Vagina (tissue), 2 donors: Measurements from ENCODE around the gene CLDN25. TPM values are rescaled to one million over a fixed set of nuclear protein-coding genes. Genes with fewer than 3 reads are reported as not detected.

Experiments
- DNase-seq, 2 donors: peaks; one replicate each; pipeline ENCODE4 v3.0.0-alpha.2; 2017; ENCODE audit errors: extremely low spot score in 2 of 2
- H3K27ac ChIP-seq: fragments of 200-600 bp; sonication (generic); one replicate; pipeline ENCODE4 v1.5.1; 2019
- H3K27me3 ChIP-seq: fragments of 200-600 bp; sonication (generic); one replicate; pipeline ENCODE4 v1.5.1; 2019
- H3K36me3 ChIP-seq, 2 donors: fragments of 200-600 bp; sonication (generic); one replicate each; pipeline ENCODE4 v1.5.1; 2017 to 2019
- H3K4me1 ChIP-seq: fragments of 200-600 bp; sonication (generic); one replicate; pipeline ENCODE4 v1.5.1; 2019
- H3K4me3 ChIP-seq, 2 donors: fragments of 200-600 bp; sonication (generic); 1 replicate in 1 of 2; 2 replicates in 1 of 2; pipeline ENCODE4 v1.5.1; 2016 to 2019
- H3K9me3 ChIP-seq: fragments of 200-600 bp; sonication (generic); one replicate; pipeline ENCODE4 v1.5.1; 2019
- CTCF ChIP-seq, 3 experiments: fragments of 450-650 bp in 2 of 3; fragments of 200-600 bp in 1 of 3; sonication (generic) in 1 of 3; IDR thresholded peaks; one replicate each; pipeline ENCODE4 v1.5.1; 2017 to 2019; ENCODE audit warnings: antibody characterized with exemption in 3 of 3, mild to moderate bottlenecking in 2 of 3, moderate library complexity in 2 of 3
- POLR2A ChIP-seq, 2 donors: fragments of 450-650 bp; IDR thresholded peaks; one replicate each; pipeline ENCODE4 v1.6.1; 2017; ENCODE audit warnings: antibody characterized with exemption in 2 of 2, mild to moderate bottlenecking in 2 of 2, moderate library complexity in 2 of 2
- POLR2AphosphoS5 ChIP-seq, 2 donors: sonication (generic); formaldehyde crosslinking; IDR thresholded peaks; one replicate each; pipeline ENCODE4 v1.9.0; 2017; ENCODE audit warnings: antibody characterized with exemption in 2 of 2, mild to moderate bottlenecking in 2 of 2, low read depth in 1 of 2; ENCODE audit not compliant: insufficient read depth in 1 of 2
- intact Hi-C: fragments of 100-400 bp; cut with DNase I; formaldehyde crosslinking; loops from one replicate; pipeline ENCODE4 v1.15.1; 2023
- total RNA-seq: library from RNA; depleted of rRNA; stranded (reverse); fragments of >200 nt; gene quantifications from one replicate; pipeline ENCODE4 v1.2.3, GENCODE V29; 2016

CLDN25 gene
- total RNA-seq, 1 donor from 2014 or later = not detected

GRCh38 chr11:113789675-113790320, 10.2 kb downstream of the CLDN25 start:
- no peak overlapping the region for H3K4me3 ChIP-seq
- H3K36me3 ChIP-seq = no peaks in the 10 kb centered on the region
- no peaks in the 10 kb centered on the region for H3K27me3 ChIP-seq
- no peak overlapping the region for H3K27ac ChIP-seq
- no peak for DNase-seq
- TF ChIP-seq POLR2A (IDR thresholded peaks at IDR 0.05) (no peak), POLR2AphosphoS5 (IDR thresholded peaks at IDR 0.05; ENCODE audit: insufficient read depth in 1 of 2, low read depth in 1 of 2) (no peak), CTCF (IDR thresholded peaks at IDR 0.05) (no peak)
- intact Hi-C loops = no loop called here
- H3K9me3 ChIP-seq = no peaks in the 10 kb centered on the region
- no peaks in the 10 kb centered on the region for H3K4me1 ChIP-seq

DNA sequence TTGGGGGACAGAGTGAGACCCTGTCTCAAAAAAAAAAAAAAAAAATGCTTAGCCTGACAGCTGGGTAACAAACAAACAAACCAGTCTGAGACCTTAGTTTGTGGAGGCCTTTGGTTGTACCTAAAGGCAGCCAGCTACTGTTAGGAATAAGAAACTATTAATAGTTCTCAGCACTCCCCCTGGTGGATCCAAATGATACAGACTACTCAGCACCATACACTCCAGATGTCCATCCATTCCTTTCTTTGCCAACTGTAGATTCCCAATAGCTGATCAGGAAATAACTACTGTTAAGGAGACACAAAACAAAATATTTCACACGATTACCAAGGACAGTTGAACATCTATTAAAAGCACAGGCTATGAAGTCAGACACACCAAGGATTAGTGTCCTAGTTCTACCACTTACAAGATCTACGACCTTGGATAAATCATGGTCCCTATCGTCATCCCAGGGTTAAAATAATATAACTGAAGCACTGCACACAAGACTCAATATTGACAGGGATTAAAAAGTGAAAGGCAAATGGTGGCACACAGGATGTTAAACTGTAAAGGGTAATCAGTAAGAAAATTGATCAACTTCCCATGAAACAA, 17.2 kb downstream of the CLDN25 start:
- no peak for DNase-seq
- H3K36me3 ChIP-seq = peaks cover 0 to 28% of the 10 kb centered on the region in 2 donors
- TF ChIP-seq POLR2A (IDR thresholded peaks at IDR 0.05) (no peak), POLR2AphosphoS5 (IDR thresholded peaks at IDR 0.05; ENCODE audit: insufficient read depth in 1 of 2, low read depth in 1 of 2) (no peak), CTCF (IDR thresholded peaks at IDR 0.05) (peak in 2 of 3 experiments; percentile 41 to 45)
- H3K27ac ChIP-seq = no peak overlapping the region
- no peak overlapping the region for H3K4me3 ChIP-seq
- no peaks in the 10 kb centered on the region for H3K4me1 ChIP-seq
- intact Hi-C loops = loop anchor here (5.0 kb wide), 1 partner anchor 64 kb away; no protein-coding TSS in a partner anchor
- H3K27me3 ChIP-seq = no peaks in the 10 kb centered on the region
- H3K9me3 ChIP-seq = no peaks in the 10 kb centered on the region

DNA sequence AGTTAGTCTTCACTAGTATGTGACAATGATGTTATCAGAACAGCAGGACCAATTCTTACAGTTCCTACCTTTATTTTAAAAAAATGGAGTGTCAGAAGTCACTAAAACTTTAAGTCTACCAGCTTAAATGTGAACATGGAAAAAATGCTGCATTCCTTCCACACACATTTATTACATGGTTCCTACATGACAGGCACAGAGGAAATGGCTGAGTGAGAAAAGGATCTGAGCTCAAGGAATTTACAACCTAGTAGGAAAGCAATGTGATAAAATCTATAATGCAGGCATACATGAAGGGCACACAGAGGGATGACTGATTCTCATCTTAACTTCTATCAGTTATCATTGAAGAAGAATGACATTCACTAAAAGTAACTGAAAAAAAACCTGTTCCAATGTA, 23.0 kb downstream of the CLDN25 start:
- H3K4me1 ChIP-seq = no peaks in the 10 kb centered on the region
- no peak overlapping the region for H3K4me3 ChIP-seq
- DNase-seq = no peak
- TF ChIP-seq POLR2A (IDR thresholded peaks at IDR 0.05) = no peak
- H3K27ac ChIP-seq = no peak overlapping the region
- intact Hi-C loops = no loop called here
- no peaks in the 10 kb centered on the region for H3K27me3 ChIP-seq
- H3K9me3 ChIP-seq = no peaks in the 10 kb centered on the region
- peaks cover 0 to 77% of the 10 kb centered on the region in 2 donors for H3K36me3 ChIP-seq

- no peaks in the 10 kb centered on the region for H3K27me3 ChIP-seq
- H3K36me3 ChIP-seq = peaks cover 0 to 81% of the 10 kb centered on the region in 2 donors
- intact Hi-C loops = no loop called here
- no peak for DNase-seq
- no peak overlapping the region for H3K4me3 ChIP-seq
- no peaks in the 10 kb centered on the region for H3K4me1 ChIP-seq
- TF ChIP-seq POLR2AphosphoS5 (IDR thresholded peaks at IDR 0.05; ENCODE audit: insufficient read depth in 1 of 2, low read depth in 1 of 2) = no peak
- TF ChIP-seq CTCF (IDR thresholded peaks at IDR 0.05) = no peak
- TF ChIP-seq POLR2A (IDR thresholded peaks at IDR 0.05) = no peak
- no peak overlapping the region for H3K27ac ChIP-seq
- no peaks in the 10 kb centered on the region for H3K9me3 ChIP-seq
Measured at GRCh38 chr11:113805640-113806039, 26.0 kb downstream of the CLDN25 start.

- no peaks in the 10 kb centered on the region for H3K9me3 ChIP-seq
- H3K4me1 ChIP-seq = no peaks in the 10 kb centered on the region
- no peak overlapping the region for H3K4me3 ChIP-seq
- H3K27ac ChIP-seq = no peak overlapping the region
- H3K36me3 ChIP-seq = peaks cover 0 to 81% of the 10 kb centered on the region in 2 donors
- TF ChIP-seq CTCF (IDR thresholded peaks at IDR 0.05) = no peak
- TF ChIP-seq POLR2A (IDR thresholded peaks at IDR 0.05) = no peak
- TF ChIP-seq POLR2AphosphoS5 (IDR thresholded peaks at IDR 0.05; ENCODE audit: insufficient read depth in 1 of 2, low read depth in 1 of 2) = no peak
- H3K27me3 ChIP-seq = no peaks in the 10 kb centered on the region
- intact Hi-C loops = no loop called here
- no peak for DNase-seq
Measured at GRCh38 chr11:113806406-113806805, 26.8 kb downstream of the CLDN25 start.
